Renal cortical epithelial cell (primary cell): ENCODE measurements around the gene TDRD6. TPM values are rescaled to one million over a fixed set of nuclear protein-coding genes. Genes with fewer than 3 reads are reported as not detected.
A peak's percentile ranks its signal among the peaks of the same experiment; 100 is the strongest.

Source experiments
- DNase-seq: peaks from one replicate; pipeline ENCODE4 v3.0.0-alpha.2; 2011; ENCODE audit warnings: low read depth
- total RNA-seq: library from RNA; depleted of rRNA; stranded (reverse); fragments of >200 nt; gene quantifications from 2 replicates; pipeline ENCODE4 v1.2.3, GENCODE V29; 2014

TDRD6 gene
- total RNA-seq, 1 donor from 2014 or later, result 0.35 TPM

DNA sequence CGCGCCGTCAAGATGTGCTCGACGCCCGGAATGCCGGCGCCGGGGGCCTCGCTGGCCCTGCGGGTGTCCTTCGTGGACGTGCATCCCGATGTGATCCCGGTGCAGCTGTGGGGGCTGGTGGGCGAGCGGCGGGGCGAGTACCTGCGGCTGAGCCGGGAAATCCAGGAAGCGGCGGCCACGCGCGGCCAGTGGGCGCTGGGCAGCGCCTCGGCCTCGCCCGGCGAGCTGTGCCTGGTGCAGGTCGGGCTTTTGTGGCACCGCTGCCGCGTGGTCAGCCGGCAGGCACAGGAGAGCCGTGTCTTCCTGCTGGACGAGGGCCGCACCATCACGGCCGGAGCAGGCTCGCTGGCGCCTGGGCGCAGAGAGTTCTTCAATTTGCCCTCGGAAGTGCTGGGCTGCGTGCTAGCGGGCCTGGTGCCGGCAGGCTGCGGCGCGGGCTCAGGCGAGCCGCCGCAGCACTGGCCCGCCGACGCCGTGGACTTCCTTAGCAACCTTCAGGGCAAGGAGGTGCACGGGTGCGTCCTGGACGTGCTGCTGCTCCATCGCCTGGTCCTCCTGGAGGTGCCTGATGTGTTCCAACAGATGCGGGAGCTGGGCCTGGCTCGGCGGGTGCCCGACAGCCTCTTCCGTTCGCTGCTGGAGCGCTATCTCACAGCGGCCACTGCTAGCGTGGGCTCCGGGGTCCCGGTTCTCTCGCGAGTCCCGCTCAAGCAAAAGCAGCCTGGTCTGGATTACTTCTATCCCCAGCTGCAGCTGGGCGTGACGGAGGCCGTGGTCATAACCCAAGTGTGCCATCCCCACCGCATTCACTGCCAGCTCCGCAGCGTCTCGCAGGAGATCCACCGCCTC, 656 bp downstream of the TDRD6 start:
- DNase-seq, result no peak

DNA sequence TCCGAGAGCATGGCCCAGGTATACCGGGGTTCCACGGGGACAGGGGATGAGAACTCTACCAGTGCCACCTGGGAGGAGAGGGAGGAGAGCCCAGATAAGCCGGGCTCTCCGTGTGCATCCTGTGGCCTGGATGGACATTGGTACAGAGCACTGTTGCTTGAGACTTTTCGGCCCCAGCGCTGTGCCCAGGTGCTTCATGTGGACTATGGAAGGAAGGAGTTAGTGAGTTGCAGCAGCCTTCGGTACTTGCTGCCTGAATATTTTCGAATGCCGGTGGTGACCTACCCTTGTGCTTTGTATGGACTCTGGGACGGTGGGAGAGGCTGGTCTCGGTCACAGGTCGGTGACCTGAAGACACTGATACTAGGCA, 1.3 kb downstream of the TDRD6 start:
- DNase-seq, result no peak

GRCh38 chr6:46689657-46690056, 2.0 kb downstream of the TDRD6 start:
- no peak for DNase-seq

DNA sequence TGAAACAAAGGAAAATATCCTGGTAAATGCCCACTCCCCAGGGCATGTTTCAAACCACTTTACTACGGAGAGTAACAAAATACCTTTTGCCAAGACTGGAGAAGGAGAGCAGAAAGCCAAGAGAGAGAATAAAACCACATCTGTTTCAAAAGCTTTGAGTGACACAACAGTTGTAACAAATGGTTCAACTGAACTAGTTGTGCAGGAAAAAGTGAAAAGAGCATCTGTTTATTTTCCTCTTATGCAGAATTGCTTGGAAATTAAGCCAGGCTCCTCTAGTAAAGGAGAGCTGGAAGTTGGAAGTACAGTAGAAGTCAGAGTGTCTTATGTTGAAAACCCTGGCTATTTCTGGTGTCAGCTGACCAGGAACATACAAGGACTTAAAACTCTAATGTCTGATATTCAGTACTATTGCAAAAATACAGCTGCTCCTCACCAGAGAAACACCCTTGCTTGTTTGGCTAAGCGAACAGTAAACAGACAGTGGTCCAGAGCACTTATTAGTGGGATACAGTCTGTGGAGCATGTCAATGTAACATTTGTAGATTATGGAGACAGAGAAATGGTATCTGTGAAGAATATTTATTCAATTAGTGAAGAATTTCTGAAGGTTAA, 2.6 kb downstream of the TDRD6 start:
- DNase-seq, result no peak

DNA sequence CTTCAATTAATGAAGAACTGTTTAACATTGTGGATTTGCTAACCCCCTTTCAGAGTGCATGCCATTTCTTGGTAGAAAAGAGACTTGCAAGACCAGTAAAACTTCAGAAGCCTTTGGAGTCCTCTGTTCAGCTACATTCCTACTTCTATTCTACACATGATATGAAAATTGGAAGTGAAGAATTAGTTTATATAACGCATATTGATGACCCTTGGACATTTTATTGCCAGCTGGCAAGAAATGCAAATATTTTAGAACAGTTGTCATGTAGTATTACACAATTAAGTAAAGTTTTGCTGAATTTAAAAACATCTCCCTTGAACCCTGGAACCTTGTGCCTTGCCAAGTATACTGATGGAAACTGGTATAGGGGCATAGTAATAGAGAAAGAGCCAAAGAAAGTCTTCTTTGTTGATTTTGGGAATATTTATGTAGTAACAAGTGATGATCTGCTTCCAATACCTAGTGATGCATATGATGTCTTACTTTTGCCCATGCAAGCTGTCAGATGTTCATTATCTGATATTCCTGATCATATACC, 3.3 kb downstream of the TDRD6 start:
- no peak for DNase-seq

DNA sequence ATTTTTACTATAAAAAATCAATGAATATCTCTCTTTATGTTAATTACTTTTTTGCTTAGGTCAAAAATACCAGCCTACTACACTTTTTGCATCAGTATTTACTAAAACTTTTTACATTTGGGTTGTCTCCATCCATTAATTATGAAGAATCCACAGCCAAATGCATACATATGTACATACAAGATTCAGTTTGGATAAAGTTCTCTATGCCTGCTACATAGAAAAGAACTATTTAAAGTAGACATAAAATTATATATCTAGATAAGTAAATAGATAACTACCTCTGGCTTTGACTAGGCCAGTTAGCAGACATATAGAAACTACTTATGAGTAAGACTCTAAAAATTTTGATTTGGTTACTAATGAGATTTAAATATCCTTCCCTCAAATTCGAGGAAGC, 12.3 kb downstream of the TDRD6 start:
- no peak for DNase-seq

- peak; percentile 58 for DNase-seq
These were observed 16.9 kb downstream of the TDRD6 start for GRCh38 chr6:46704562-46704961.

GRCh38 chr6:46706464-46706863, 18.8 kb downstream of the TDRD6 start:
- no peak for DNase-seq

- DNase-seq, result no peak
These were observed 23.8 kb downstream of the TDRD6 start for GRCh38 chr6:46711491-46711890.

DNA sequence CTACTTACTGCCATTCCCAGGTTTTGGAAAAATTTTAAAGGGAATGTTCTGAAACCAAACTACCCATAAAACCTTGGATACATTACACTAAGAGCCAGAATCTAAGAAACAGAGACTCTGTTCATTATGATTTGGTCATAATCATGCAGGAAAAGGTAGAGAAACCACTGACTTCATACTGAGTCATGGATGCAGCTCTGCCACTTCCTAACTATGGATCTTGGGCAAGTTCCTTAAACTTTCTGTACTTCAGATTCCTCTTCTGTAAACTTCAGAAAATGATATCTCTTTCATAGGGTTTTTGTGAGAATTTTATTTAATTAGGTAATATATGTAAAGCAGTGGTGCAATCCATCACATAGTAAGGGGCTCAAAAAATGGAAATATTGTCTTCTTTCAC, 27.5 kb downstream of the TDRD6 start:
- DNase-seq, result peak; percentile 43

GRCh38 chr6:46719099-46719498, 31.4 kb downstream of the TDRD6 start:
- peak; percentile 94 for DNase-seq

GRCh38 chr6:46720401-46720800, 32.7 kb downstream of the TDRD6 start:
- no peak for DNase-seq

DNA sequence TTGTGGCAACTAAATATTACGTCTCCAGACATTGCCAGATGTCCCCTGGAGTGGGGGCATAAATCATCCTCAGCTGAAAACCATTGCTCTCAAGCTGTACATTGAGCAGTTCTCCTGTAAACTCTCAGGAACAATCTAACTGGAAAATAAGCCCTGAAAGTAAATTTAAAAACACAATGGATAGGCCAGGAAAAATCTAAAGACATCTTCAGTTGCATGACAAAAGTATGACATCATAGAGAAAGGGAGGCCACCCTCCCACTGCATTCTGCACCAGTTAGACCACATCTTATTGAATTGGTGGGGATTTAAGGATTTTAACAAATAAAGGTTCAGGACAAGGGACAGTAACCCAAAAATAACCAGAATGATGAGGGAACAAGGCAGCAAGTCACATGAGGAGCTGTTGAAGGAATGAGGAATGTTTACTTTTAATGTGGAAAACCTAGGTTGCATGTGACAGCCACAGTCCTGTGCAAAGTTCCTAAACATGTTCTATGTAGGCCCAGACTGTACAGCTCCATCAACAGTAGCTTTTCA, 42.2 kb downstream of the TDRD6 start:
- no peak for DNase-seq

DNA sequence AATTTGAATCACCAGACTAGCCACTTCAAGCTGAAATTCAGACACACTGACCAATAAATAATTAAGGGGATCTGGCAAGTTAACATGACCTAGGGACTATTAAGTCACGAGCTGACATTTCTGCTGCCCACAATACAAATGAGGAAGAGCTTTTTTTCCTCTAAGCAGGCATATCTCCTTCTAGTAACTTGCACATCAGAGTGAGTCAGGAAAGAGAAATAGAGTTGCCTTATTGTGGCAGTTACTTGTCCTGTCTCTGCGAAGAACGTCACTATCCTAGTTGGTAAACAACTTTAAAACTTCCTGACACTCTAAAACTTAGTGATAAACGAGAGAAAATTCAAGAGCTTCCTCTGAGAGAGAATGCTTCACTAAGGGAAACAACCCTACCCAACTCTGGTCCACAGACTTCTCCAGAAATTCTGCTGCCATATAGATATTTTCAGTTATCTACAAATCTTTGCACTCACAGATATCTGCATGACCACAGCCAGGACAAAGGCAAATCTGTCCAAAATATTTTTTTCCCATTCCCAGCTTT, 43.3 kb downstream of the TDRD6 start:
- no peak for DNase-seq

DNA sequence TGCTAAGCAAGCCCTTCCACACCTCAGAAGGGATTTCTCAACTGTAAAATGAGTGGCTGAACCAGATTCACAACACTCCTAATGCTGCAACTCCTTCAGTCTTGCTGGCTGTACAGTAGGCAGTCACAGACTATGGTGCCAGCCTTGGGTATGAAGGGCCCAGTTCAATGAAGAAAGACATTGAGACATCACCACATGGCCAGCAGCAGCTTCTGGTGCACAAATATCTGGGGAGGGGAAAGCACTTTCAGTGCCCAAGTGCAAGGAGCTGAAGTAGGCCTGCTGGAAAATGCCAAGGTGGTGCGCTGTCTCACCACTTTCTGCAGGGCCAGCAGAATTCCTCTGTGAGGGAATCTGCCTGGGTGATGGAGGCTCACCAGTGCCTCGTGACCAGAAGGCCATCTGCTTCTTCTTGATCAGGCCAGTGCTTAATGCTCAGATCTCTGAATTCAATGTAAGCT, 45.7 kb downstream of the TDRD6 start:
- DNase-seq, result no peak

DNA sequence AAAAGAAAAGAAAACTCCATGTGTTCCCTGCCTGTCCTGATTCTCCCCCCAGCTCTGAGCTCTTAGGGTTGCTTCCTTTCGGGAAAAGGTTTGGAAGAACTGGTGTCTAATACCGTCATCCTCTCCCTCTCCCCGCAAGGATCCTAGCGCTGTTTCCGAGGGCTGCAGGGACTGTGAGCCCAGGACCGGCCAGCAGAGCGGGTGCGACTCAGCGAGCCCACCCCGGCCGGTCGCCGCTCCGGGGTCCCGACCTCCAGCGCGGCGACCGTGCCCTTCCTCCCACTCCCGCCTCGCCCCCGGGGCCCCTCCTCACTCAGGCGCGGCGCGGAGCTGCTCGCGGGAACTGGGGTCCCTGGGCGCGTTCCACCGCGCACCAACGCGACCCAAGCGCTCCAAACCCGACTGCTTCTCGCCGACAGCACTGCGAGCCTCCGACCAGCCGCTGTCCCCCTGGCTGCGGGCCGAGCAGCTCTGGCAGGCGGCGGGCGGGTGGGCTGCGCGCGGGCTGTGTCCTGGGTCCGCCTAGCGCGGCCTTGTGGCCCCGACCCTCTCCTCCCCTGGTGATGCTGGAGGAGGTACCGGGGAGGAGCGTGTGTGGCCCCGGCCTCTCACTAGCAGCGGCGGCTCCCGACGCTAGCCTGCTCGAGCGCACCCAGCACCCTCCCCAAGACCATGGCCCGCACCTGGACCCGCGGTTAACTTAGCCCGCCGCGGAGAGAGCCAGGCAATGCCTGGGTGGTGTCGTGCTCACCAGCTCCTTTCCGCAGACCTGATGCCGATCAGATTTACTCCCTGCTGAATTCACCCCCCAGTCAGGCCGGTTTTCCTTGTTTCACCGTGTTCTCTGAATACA, 47.4 kb downstream of the TDRD6 start, which contains the start of gene PLA2G7:
Gene PLA2G7 (minus strand): TSS at position 509 of the 853 bp plus-strand sequence. CDS start 12,484 bp downstream, outside the sequence.
- DNase-seq, result no peak

- no peak for DNase-seq
These were observed 48.0 kb downstream of the TDRD6 start for GRCh38 chr6:46735720-46736031.

DNA sequence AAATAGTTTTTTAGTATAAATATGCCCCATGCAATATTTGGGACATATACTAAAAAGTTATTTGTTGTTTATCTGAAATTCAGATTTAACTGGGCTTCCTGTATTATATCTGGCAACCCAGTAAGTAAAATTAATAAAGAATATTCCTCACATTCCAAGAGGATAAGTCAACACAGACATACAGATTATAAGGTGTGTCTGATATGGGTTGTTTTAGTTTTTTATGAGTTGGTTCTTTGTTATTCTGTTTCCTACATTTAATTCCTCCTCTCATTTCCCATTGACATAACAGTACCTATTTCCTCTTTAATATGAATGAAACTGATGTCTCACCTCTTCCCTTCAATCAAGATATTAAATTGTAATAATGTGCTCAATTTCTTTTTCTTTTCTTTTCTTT, 49.2 kb downstream of the TDRD6 start:
- no peak for DNase-seq

DNA sequence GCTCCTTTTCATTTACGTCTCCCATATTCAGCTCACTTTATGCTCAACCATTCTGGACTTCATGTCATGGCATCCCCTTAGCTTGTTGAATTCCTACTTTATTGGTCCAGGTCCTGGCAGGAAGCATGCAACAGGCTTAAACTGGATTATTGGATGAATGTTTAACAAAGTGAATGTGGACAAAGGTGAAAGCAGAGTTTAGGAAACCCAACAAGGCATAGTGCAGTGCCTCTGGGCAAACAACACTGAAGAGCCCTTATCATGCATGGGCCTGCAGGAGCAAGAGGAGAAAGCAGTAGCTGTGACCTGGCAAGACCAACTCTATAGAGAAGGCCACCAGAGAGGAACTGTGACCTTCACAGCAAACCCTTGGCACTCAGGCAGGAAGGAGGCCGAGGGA, 53.8 kb downstream of the TDRD6 start:
- DNase-seq, result peak; percentile 36

GRCh38 chr6:46741910-46742309, 54.2 kb downstream of the TDRD6 start:
- no peak for DNase-seq

DNA sequence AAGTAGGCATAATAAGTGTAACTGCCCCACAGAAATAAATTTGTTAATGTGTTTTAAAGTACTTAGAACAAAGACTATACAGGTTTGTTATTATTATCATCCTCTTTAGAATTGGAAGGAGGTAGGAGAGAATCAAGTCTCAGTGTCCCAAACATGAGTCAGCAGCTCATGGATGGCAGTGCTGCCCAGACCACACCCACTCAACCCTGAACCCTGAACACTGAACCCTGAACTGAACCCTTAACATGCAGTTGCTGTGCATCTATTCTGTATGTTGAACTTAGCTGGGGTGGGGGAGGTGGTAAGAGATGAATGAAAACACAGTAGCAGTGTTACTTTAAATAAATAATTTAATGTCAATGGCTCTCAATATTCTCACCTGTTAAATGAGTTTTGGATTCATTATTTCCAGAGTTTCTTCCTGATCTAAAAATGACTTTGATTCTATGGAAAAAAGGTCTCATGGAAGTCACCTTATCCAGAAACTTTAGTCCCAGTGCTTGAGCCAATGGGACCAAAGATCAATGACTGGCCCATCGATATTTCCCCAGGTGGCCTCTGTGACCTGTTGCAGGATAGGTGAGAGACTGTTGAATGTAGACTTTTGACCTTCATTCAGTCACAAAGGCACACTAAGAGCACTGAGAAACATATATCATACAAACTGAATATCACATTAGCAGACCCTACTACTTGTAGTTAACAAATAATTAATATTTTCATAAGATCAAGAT, 55.9 kb downstream of the TDRD6 start:
- no peak for DNase-seq
